Measurements from ENCODE around the gene HIGD1C.

The HIGD1C gene

GRCh38 chr12:51018956-51019355 is 66.6 kb downstream of the HIGD1C start:
- H3K27ac ChIP-seq (ENCODE audit: low read depth, low read length), result no peak overlapping the region
- H3K36me3 ChIP-seq (ENCODE audit: low read length), result no peaks in the 10 kb centered on the region
- peaks cover 59% of the 10 kb centered on the region for H3K79me2 ChIP-seq (ENCODE audit: insufficient read depth, low read length)
- no peaks in the 10 kb centered on the region for H3K9me2 ChIP-seq (replicated peaks; ENCODE audit: insufficient read depth, low read length)
- no peak overlapping the region for H3K9ac ChIP-seq (ENCODE audit: low read length)
- no peaks in the 10 kb centered on the region for H3K27me3 ChIP-seq (ENCODE audit: low read length)
- H2AFZ ChIP-seq (ENCODE audit: low read depth, low read length, severe bottlenecking), result no peak overlapping the region
- TF ChIP-seq CTCF (IDR thresholded peaks at IDR 0.05; ENCODE audit: insufficient read depth, low read length, poor library complexity, severe bottlenecking) (no peak), EZH2phosphoT487 (conservative IDR thresholded peaks at IDR 0.05; ENCODE audit: low read length) (no peak)
- 0 out of 2 replicates have a peak, but pooled peaks cover 3% of the 10 kb centered on the region for H3F3A ChIP-seq (ENCODE audit: insufficient read depth)
- no peaks in the 10 kb centered on the region for H3K9me3 ChIP-seq (ENCODE audit: insufficient read depth, low read length)
- H4K20me1 ChIP-seq (ENCODE audit: low read depth, low read length), result no peaks in the 10 kb centered on the region
- H3K4me3 ChIP-seq (ENCODE audit: insufficient read depth, low read length, poor library complexity, severe bottlenecking), result no peak overlapping the region
- no peak overlapping the region for H3K4me2 ChIP-seq (ENCODE audit: low read depth, low read length, poor library complexity, severe bottlenecking)

- H3K4me3 ChIP-seq (ENCODE audit: insufficient read depth, low read length, poor library complexity, severe bottlenecking), result no peak overlapping the region
- H3K27me3 ChIP-seq (ENCODE audit: low read length), result no peaks in the 10 kb centered on the region
- H3K27ac ChIP-seq (ENCODE audit: low read depth, low read length), result no peak overlapping the region
- no peak overlapping the region for H2AFZ ChIP-seq (ENCODE audit: low read depth, low read length, severe bottlenecking)
- H3K9ac ChIP-seq (ENCODE audit: low read length), result no peak overlapping the region
- H3K36me3 ChIP-seq (ENCODE audit: low read length), result no peaks in the 10 kb centered on the region
- H3K9me2 ChIP-seq (replicated peaks; ENCODE audit: insufficient read depth, low read length), result no peaks in the 10 kb centered on the region
- no peak for TF ChIP-seq CTCF (IDR thresholded peaks at IDR 0.05; ENCODE audit: insufficient read depth, low read length, poor library complexity, severe bottlenecking)
- no peak for TF ChIP-seq EZH2phosphoT487 (conservative IDR thresholded peaks at IDR 0.05; ENCODE audit: low read length)
- H4K20me1 ChIP-seq (ENCODE audit: low read depth, low read length), result no peaks in the 10 kb centered on the region
- H3F3A ChIP-seq (ENCODE audit: insufficient read depth), result 0 out of 2 replicates have a peak, but pooled peaks cover 3% of the 10 kb centered on the region
- no peak overlapping the region for H3K4me2 ChIP-seq (ENCODE audit: low read depth, low read length, poor library complexity, severe bottlenecking)
- H3K79me2 ChIP-seq (ENCODE audit: insufficient read depth, low read length), result peaks cover 62% of the 10 kb centered on the region
- no peaks in the 10 kb centered on the region for H3K9me3 ChIP-seq (ENCODE audit: insufficient read depth, low read length)
Observed at GRCh38 chr12:51019927-51020326, 67.6 kb downstream of the HIGD1C start.

Measured in SU-DHL-6 (cell line).